Measurements from ENCODE around the gene UMPS.
"Not testable (repeated sequence)": the region's sequence is repeated elsewhere in the genome, so short reads cannot be mapped to it uniquely, and the experiment has no call there.

Gene UMPS

GRCh38 chr3:124780356-124780755, 50.1 kb downstream of the UMPS start:
- DNase-seq (ENCODE audit: low read depth in 3 of 3): no peak

DNA sequence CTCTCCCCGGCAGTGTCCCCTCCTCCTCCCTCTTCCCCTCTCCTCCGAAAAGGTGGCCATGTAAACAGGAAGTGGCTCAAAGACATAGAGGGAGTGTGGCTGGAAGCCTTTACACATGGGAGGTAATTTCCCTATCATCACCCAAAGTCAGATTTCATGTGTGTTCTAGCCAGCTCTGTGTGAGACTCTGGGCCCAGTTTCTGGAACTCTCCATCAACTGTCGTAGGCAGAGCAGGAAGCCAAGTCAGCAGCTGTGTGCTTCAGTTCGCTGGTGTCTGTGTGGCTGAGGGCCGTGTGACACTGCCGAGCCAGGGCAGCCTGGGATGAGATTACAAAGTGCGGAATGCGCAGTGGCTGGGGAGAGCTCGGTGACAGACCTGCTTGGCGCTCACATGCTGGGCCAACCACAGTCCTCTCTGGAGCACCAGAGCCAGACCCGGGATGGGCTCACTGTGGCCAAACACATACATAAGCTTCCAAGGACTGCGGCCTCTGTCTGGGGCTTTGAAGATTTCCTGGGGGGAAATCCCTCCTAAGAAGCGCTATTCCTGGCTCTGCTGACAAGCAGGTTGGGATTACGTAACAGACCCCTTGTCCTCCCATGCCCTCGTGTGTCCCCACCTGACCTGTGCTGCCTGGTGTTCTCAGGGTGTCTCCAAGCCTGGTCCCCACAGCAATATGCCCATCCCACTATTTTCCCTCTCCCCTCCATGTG, 50.7 kb downstream of the UMPS start:
- DNase-seq (ENCODE audit: low read depth in 3 of 3): no peak

GRCh38 chr3:124781476-124782376, 51.5 kb downstream of the UMPS start:
- DNase-seq (ENCODE audit: low read depth in 3 of 3): no peak

DNA sequence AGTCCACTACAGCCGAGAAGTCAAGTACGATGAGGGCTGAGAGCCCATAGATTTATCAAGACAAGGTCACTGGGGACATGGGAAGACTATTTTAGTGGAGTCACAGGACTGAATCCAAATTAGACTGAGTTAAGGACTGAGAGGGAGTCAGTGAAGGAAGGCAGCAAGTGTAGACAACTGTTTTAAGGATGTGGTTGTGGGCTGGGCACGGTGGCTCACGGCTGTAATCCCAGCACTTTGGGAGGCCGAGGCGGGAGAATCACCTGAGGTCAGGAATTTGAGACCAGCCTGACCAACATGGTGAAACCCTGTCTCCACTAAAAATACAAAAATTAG, 52.1 kb downstream of the UMPS start:
- not testable (repeated sequence) for DNase-seq (ENCODE audit: low read depth in 3 of 3)

GRCh38 chr3:124783696-124784095, 53.4 kb downstream of the UMPS start:
- no peak for DNase-seq (ENCODE audit: low read depth in 3 of 3)

- DNase-seq (ENCODE audit: low read depth in 3 of 3): no peak
These were observed 54.6 kb downstream of the UMPS start for GRCh38 chr3:124784686-124785382.

DNA sequence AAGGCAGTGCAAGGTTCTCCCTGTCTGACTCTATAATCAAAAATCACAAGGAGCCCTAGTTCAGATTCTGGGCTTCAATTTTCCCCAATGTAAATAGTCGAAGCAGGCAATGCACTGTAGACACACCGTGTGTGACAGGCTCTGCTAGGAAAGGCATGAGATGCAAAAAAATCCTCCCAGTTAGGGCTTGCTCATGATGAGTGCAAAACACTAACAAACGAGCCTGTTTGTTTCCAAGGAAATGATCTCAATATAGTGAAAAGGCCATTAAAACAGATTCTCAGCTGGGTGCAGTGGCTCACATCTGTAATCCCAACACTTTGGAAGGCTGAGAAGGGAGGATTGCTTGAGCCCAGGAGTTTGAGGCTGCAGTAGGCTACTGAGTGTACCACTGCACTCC, 55.7 kb downstream of the UMPS start:
- DNase-seq (ENCODE audit: low read depth in 3 of 3): no peak

GRCh38 chr3:124786511-124787241, 56.4 kb downstream of the UMPS start:
- DNase-seq (ENCODE audit: low read depth in 3 of 3): no peak

GRCh38 chr3:124787476-124788195, 57.4 kb downstream of the UMPS start:
- no peak for DNase-seq (ENCODE audit: low read depth in 3 of 3)

DNA sequence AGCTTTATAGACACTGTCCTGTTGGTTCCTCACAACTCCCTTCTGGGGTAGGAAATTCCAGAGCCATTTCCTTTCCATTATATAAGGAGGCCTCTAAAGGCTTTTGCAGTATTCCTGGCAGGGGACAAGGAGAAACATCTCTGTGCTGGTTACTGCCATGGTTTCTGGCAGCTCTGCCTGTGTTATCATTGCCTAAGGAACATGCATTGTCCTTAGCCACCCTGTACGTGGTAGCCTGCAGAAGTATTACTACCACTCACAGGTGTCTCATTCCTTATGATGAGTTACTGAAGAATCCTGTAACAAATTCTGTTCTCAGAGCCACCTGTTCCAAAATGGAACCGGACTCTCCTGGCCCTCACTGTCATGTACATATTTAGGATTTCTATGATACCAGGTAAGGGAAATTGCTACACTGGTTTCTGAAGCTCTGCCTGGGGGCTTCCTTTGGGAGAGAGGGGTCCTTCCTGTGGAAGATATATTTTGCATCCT, 58.0 kb downstream of the UMPS start:
- no peak for DNase-seq (ENCODE audit: low read depth in 3 of 3)

GRCh38 chr3:124789103-124789502, 58.9 kb downstream of the UMPS start:
- DNase-seq (ENCODE audit: low read depth in 3 of 3): not testable (repeated sequence)

GRCh38 chr3:124791142-124791541, 60.9 kb downstream of the UMPS start:
- no peak for DNase-seq (ENCODE audit: low read depth in 3 of 3)

GRCh38 chr3:124791639-124792151, 61.4 kb downstream of the UMPS start:
- DNase-seq (ENCODE audit: low read depth in 3 of 3): no peak

- no peak for DNase-seq (ENCODE audit: low read depth in 3 of 3)
These were observed 62.2 kb downstream of the UMPS start for GRCh38 chr3:124792341-124793040.

DNA sequence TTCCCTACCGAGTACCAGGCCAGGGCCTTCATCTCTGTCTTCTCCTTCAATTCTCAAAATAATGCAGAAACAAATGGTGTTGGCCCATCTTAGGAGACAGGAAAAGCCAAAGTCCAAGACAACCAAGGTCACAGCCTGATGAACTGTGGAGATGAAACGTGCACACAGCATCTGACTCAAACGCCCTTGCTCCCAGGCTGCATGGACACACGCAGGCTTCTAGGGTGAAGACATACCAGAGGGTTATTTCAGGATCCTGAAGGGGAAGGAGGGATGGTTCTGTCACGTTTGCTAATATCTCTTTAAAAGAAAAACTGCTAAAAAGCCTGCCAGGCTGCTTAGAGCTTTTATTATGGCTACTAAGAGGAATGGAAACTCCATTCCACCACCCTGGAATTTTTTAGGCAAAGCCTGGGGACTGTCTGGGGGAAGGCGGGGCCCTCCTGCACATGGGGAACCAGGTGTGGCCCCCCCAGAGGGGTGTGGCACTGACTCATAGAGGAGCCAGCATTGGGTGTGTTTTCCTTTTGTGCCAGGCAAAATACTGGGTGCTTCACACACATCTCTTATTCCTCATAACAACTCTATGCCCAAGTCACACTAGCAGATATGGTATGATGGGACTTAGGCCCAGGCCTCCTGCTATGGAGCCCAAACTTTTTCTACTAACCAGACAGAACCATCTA, 62.9 kb downstream of the UMPS start:
- DNase-seq (ENCODE audit: low read depth in 3 of 3): no peak

GRCh38 chr3:124796477-124796876, 66.2 kb downstream of the UMPS start:
- no peak for DNase-seq (ENCODE audit: low read depth in 3 of 3)

DNA sequence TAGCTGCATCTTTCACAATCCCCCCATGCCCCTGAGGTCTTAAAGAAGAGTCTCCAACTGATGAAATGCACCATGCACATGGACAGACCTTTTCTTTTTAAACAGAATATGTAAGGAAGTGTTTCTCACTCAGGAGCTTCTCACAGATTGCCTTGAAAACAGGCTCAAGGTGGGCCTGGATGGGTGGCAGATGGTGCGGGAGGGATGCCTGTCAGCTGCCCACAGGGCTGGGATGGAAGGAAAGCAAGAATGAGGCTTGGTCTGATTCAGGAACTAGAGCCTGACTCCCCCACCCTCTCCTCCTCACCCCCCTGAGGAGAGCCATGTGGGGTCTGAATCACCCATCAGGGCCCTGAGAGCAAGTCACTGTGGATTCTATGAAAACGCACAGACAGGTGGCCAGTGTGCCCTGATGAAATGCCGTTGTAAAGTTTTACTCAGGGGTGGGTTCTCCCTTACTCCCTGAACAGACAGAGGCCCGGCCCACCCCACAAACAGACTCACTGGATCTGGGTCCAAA, 67.2 kb downstream of the UMPS start:
- no peak for DNase-seq (ENCODE audit: low read depth in 3 of 3)

All from stimulated activated CD4-positive, alpha-beta T cell treated with anti-CD3 and anti-CD28 coated beads, TNF-alpha, amount 100 ng/mL, for 48 hours (primary cell).